Central memory CD4-positive, alpha-beta T cell (primary cell): ENCODE data around the gene PCDHGB4.
"Not testable (repeated sequence)": the region's sequence is repeated elsewhere in the genome, so short reads cannot be mapped to it uniquely, and the experiment has no call there.

Source experiments
- DNase-seq: peaks from one replicate; pipeline ENCODE4 v3.0.0; 2022

PCDHGB4 gene

DNA sequence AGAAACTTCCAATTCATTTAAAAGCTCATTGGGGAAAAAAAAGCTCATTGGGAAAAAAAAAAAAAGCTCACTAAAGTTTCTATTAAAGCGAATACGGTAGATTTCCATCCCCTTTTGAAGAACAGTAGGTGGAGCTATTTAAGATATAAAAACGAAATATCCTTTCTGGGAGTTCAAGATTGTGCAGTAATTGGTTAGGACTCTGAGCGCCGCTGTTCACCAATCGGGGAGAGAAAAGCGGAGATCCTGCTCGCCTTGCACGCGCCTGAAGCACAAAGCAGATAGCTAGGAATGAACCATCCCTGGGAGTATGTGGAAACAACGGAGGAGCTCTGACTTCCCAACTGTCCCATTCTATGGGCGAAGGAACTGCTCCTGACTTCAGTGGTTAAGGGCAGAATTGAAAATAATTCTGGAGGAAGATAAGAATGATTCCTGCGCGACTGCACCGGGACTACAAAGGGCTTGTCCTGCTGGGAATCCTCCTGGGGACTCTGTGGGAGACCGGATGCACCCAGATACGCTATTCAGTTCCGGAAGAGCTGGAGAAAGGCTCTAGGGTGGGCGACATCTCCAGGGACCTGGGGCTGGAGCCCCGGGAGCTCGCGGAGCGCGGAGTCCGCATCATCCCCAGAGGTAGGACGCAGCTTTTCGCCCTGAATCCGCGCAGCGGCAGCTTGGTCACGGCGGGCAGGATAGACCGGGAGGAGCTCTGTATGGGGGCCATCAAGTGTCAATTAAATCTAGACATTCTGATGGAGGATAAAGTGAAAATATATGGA lies 43.0 kb downstream of the PCDHGB4 start, which contains the start of gene PCDHGA12:
Gene PCDHGA12, plus strand, starts transcription at position 176 of the 782 bp plus-strand sequence. Its CDS starts 253 bp downstream, at position 429.
- no peak for DNase-seq

- no peak for DNase-seq
Measured at GRCh38 chr5:141431286-141431685, 43.8 kb downstream of the PCDHGB4 start.

DNA sequence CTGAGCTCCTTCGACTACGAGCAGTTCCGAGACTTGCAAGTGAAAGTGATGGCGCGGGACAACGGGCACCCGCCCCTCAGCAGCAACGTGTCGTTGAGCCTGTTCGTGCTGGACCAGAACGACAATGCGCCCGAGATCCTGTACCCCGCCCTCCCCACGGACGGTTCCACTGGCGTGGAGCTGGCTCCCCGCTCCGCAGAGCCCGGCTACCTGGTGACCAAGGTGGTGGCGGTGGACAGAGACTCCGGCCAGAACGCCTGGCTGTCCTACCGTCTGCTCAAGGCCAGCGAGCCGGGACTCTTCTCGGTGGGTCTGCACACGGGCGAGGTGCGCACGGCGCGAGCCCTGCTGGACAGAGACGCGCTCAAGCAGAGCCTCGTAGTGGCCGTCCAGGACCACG lies 44.8 kb downstream of the PCDHGB4 start:
- not testable (repeated sequence) for DNase-seq

- not testable (repeated sequence) for DNase-seq
Measured at GRCh38 chr5:141432726-141433125, 45.2 kb downstream of the PCDHGB4 start.

GRCh38 chr5:141434006-141434405 lies 46.5 kb downstream of the PCDHGB4 start:
- no peak for DNase-seq

DNA sequence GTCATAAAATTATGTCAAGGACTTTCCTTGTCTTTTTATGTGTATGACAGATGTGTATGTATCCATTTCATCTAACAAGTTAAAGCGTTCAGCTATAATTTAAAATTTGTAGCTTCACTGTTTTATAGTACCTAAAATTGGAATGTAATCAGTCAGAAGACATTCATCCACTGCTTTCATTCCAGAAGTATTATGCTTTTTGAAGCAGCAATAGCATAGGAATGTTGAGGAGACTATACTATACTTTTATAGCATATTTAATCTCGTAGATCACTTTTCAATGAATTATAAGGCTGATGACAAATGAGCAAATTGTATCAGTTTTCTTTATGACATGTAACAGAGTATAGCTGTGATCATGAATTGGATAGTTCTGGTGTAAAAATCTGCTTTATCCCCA lies 49.7 kb downstream of the PCDHGB4 start:
- no peak for DNase-seq

DNA sequence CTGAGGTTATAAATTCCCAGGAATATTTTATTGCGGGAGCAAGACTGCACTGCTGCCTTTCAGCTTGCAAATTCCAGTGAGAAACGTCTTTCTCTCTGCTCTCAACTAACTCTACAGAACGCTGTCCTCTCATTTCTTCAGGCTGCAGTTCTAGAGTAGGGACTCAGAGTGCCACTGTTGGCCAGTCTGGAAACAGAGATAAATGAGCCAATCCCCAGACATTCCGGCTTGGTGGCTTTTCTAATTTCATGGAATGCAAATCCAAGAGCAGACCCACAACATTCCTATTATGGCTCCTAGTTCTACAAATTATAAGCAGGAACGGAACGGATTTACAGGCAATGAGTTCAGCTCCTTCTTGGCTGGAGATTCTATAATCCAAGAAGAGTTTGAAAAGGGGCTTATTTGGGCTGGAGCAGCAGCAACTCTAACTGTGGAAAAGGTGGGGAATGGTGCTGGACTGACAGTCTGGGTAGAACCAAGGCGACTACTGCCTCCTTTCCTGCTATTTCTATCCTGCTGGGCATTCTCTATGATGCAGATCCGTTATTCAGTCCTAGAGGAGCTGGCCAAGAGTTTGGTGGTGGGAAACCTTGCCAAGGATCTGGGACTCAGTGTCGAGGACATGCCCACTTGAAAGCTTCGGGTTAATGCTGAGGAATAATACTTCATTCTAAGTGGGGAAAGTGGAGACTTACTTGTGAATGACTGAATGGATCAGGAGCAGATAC lies 52.1 kb downstream of the PCDHGB4 start:
- DNase-seq: no peak
